Loucy (cell line): ENCODE data around the gene RBMS3.

Experiments used
- H2AFZ ChIP-seq: fragments of 200-600 bp; sonication (generic); 2 replicates; pipeline ENCODE4 v1.6.0; 2016; ENCODE audit warnings: antibody characterized with exemption, mild to moderate bottlenecking, low read length, moderate library complexity
- H3F3A ChIP-seq: fragments of 200-600 bp; 2 replicates; pipeline ENCODE4 v1.6.0; 2016; ENCODE audit warnings: antibody characterized with exemption, low read depth, mild to moderate bottlenecking
- H3K27me3 ChIP-seq: fragments of 200-600 bp; sonication (generic); 2 replicates; pipeline ENCODE4 v1.6.1; 2014; ENCODE audit warnings: low read length, mild to moderate bottlenecking; ENCODE audit not compliant: insufficient read depth, poor library complexity, severe bottlenecking
- H3K36me3 ChIP-seq: fragments of 200-600 bp; sonication (generic); 2 replicates; pipeline ENCODE4 v1.6.1; 2016; ENCODE audit warnings: low read length; ENCODE audit not compliant: insufficient read depth
- H3K4me1 ChIP-seq: fragments of 200-600 bp; sonication (generic); 2 replicates; pipeline ENCODE4 v1.5.1; 2014; ENCODE audit warnings: low read length, mild to moderate bottlenecking; ENCODE audit not compliant: insufficient read depth, poor library complexity, severe bottlenecking
- H3K4me2 ChIP-seq: fragments of 200-600 bp; sonication (generic); 2 replicates; pipeline ENCODE4 v1.6.0; 2014; ENCODE audit warnings: antibody characterized with exemption, low read length, low read depth, mild to moderate bottlenecking; ENCODE audit not compliant: poor library complexity, severe bottlenecking
- H3K4me3 ChIP-seq: fragments of 200-600 bp; sonication (generic); 2 replicates; pipeline ENCODE4 v1.5.1; 2014; ENCODE audit warnings: low read length, mild to moderate bottlenecking, mixed read lengths; ENCODE audit not compliant: poor library complexity, severe bottlenecking
- H3K79me2 ChIP-seq: fragments of 200-600 bp; sonication (generic); 2 replicates; pipeline ENCODE4 v1.6.1; 2014; ENCODE audit warnings: low read length; ENCODE audit not compliant: insufficient read depth
- H3K9ac ChIP-seq: fragments of 200-600 bp; sonication (generic); 2 replicates; pipeline ENCODE4 v1.6.0; 2014; ENCODE audit warnings: mild to moderate bottlenecking, low read depth, low read length, moderate library complexity; ENCODE audit not compliant: poor library complexity, severe bottlenecking
- H3K9me2 ChIP-seq: fragments of 200-600 bp; sonication (generic); replicated peaks from 2 replicates; pipeline ENCODE4 v1.6.1; 2016; ENCODE audit warnings: low read depth, low read length, mixed read lengths
- H3K9me3 ChIP-seq: fragments of 200-600 bp; sonication (generic); 2 replicates; pipeline ENCODE4 v1.6.1; 2014; ENCODE audit warnings: mild to moderate bottlenecking, antibody characterized with exemption, low read length, low read depth; ENCODE audit not compliant: insufficient read depth
- H4K20me1 ChIP-seq: fragments of 200-600 bp; sonication (generic); 2 replicates; pipeline ENCODE4 v1.6.0; 2014; ENCODE audit warnings: antibody characterized with exemption, low read length, mild to moderate bottlenecking; ENCODE audit not compliant: insufficient read depth, poor library complexity, severe bottlenecking
- CTCF ChIP-seq: fragments of 200-600 bp; sonication (generic); conservative IDR thresholded peaks from 2 replicates; pipeline ENCODE4 v1.5.1; 2014; ENCODE audit warnings: mild to moderate bottlenecking, antibody characterized with exemption, low read length
- EZH2phosphoT487 ChIP-seq: fragments of 200-600 bp; IDR thresholded peaks from 2 replicates; pipeline ENCODE4 v1.6.1; 2018; ENCODE audit warnings: antibody characterized with exemption, mild to moderate bottlenecking, moderate library complexity, borderline replicate concordance

Gene RBMS3

GRCh38 chr3:29267226-29267625 is 13.6 kb upstream of the RBMS3 start:
- H3K9me3 ChIP-seq, result no peaks in the 10 kb centered on the region

GRCh38 chr3:29268651-29269050 is 12.2 kb upstream of the RBMS3 start:
- no peak overlapping the region for H3K4me2 ChIP-seq
- H3K79me2 ChIP-seq, result no peaks in the 10 kb centered on the region
- no peaks in the 10 kb centered on the region for H3K9me3 ChIP-seq
- no peaks in the 10 kb centered on the region for H3F3A ChIP-seq
- H3K36me3 ChIP-seq, result no peaks in the 10 kb centered on the region
- H3K9me2 ChIP-seq, result no peaks in the 10 kb centered on the region
- no peak overlapping the region for H3K9ac ChIP-seq
- H2AFZ ChIP-seq, result no peak overlapping the region
- TF ChIP-seq CTCF, result no peak
- no peak for TF ChIP-seq EZH2phosphoT487
- no peaks in the 10 kb centered on the region for H4K20me1 ChIP-seq
- H3K4me3 ChIP-seq, result no peak overlapping the region
- no peaks in the 10 kb centered on the region for H3K27me3 ChIP-seq
- no peaks in the 10 kb centered on the region for H3K4me1 ChIP-seq

More at GRCh38 chr3:29267226-29267625, 13.6 kb upstream of the RBMS3 start:
- Histone ChIP-seq H2AFZ (no peak overlapping the region), H3K4me1 (no peaks in the 10 kb centered on the region), H3K4me3 (no peak overlapping the region), H3F3A (no peaks in the 10 kb centered on the region), H3K27me3 (no peaks in the 10 kb centered on the region), H3K9ac (no peak overlapping the region), H4K20me1 (no peaks in the 10 kb centered on the region), H3K4me2 (no peak overlapping the region), H3K79me2 (no peaks in the 10 kb centered on the region), H3K9me2 (no peaks in the 10 kb centered on the region), H3K36me3 (no peaks in the 10 kb centered on the region)
- TF ChIP-seq CTCF (no peak), EZH2phosphoT487 (no peak)

- Histone ChIP-seq H3K79me2 (no peaks in the 10 kb centered on the region), H3K9ac (no peak overlapping the region), H4K20me1 (no peaks in the 10 kb centered on the region), H3F3A (no peaks in the 10 kb centered on the region), H3K9me3 (no peaks in the 10 kb centered on the region), H2AFZ (no peak overlapping the region), H3K27me3 (no peaks in the 10 kb centered on the region), H3K4me3 (no peak overlapping the region), H3K36me3 (no peaks in the 10 kb centered on the region), H3K9me2 (no peaks in the 10 kb centered on the region), H3K4me2 (no peak overlapping the region), H3K4me1 (no peaks in the 10 kb centered on the region)
- TF ChIP-seq CTCF (no peak), EZH2phosphoT487 (no peak)
Measured at GRCh38 chr3:29270752-29271151, 10.1 kb upstream of the RBMS3 start.
